ENCODE data around the gene HSPB6.

- TF ChIP-seq CTCF (IDR thresholded peaks at IDR 0.05) (no peak), POLR2AphosphoS5 (IDR thresholded peaks at IDR 0.05; ENCODE audit: low read depth, low read length) (no peak), TCF7L2 (IDR thresholded peaks at IDR 0.05; ENCODE audit: low read depth, low read length) (no peak), REST (IDR thresholded peaks at IDR 0.05; ENCODE audit: insufficient read depth in 1 of 2, low read depth in 2 of 2, low read length in 1 of 2) (no peak)
Measured at GRCh38 chr19:35764432-35765315, 7.8 kb upstream of the HSPB6 start.
